HFFc6 (cell line): ENCODE results near the gene ZDHHC3. TPM values are rescaled to one million over a fixed set of nuclear protein-coding genes. Genes with fewer than 3 reads are reported as not detected.
A peak's percentile ranks its signal among the peaks of the same experiment; 100 is the strongest.

ENCODE experiments used
- DNase-seq: peaks from one replicate; pipeline ENCODE4 v3.0.0-alpha.2; 2018
- H3K27ac Mint-ChIP-seq: 2 replicates; pipeline ENCODE4 v1.8.0; 2020; ENCODE audit warnings: mild to moderate bottlenecking, mixed read lengths
- H3K27me3 Mint-ChIP-seq: 2 replicates; pipeline ENCODE4 v1.8.0; 2021; ENCODE audit warnings: mild to moderate bottlenecking, moderate library complexity, mixed read lengths; ENCODE audit not compliant: insufficient read depth
- H3K36me3 Mint-ChIP-seq: 2 replicates; pipeline ENCODE4 v1.8.0; 2021; ENCODE audit warnings: low read depth, mixed read lengths
- H3K4me1 Mint-ChIP-seq: 2 replicates; pipeline ENCODE4 v1.8.0; 2020; ENCODE audit warnings: low read depth, mixed read lengths
- H3K4me3 Mint-ChIP-seq: 2 replicates; pipeline ENCODE4 v1.8.0; 2020; ENCODE audit warnings: mild to moderate bottlenecking, moderate library complexity, mixed read lengths
- H3K9me3 Mint-ChIP-seq: 2 replicates; pipeline ENCODE4 v1.8.0; 2020; ENCODE audit warnings: mild to moderate bottlenecking, mixed read lengths
- CTCF ChIP-seq: fragments of 200-600 bp; sonication (generic); IDR thresholded peaks from 2 replicates; pipeline ENCODE4 v1.5.0; 2021; ENCODE audit warnings: antibody characterized with exemption, mild to moderate bottlenecking
- total RNA-seq, 6 experiments: library from RNA; stranded (reverse); fragmentation: NEBNext Ultra II Directional; extraction: Animal tissue kit (Norgen Biotek cat#: 25700); gene quantifications; 2 replicates in 1 of 6; 3 replicates in 5 of 6; pipeline ENCODE4 v1.2.3, GENCODE V29; 2021

The ZDHHC3 gene
- total RNA-seq, 6 experiments from 2014 or later: 55.5 to 74.7 (median 64.4) TPM

- Mint-ChIP-seq H3K4me1 (peaks cover 27% of the 10 kb centered on the region), H3K27me3 (peaks cover 5% of the 10 kb centered on the region; the same call in 1 of the 2 replicates), H3K4me3 (no peak overlapping the region), H3K36me3 (peaks cover 4% of the 10 kb centered on the region; the same call in 1 of the 2 replicates), H3K27ac (no peak overlapping the region), H3K9me3 (no peaks in the 10 kb centered on the region)
- DNase-seq: no peak
- no peak for TF ChIP-seq CTCF
Measured at GRCh38 chr3:44890852-44891251, 85.1 kb downstream of the ZDHHC3 start.

- Mint-ChIP-seq H3K9me3 (no peaks in the 10 kb centered on the region), H3K4me1 (peaks cover 33% of the 10 kb centered on the region), H3K36me3 (peaks cover 4% of the 10 kb centered on the region; the same call in 1 of the 2 replicates), H3K27me3 (peaks cover 5% of the 10 kb centered on the region; the same call in 1 of the 2 replicates), H3K4me3 (no peak overlapping the region), H3K27ac (no peak overlapping the region)
- DNase-seq: no peak
- no peak for TF ChIP-seq CTCF
Measured at GRCh38 chr3:44890258-44890657, 85.7 kb downstream of the ZDHHC3 start.

GRCh38 chr3:44887101-44887500 lies 88.9 kb downstream of the ZDHHC3 start:
- Mint-ChIP-seq H3K27ac (no peak overlapping the region), H3K9me3 (no peaks in the 10 kb centered on the region), H3K36me3 (peaks cover 4% of the 10 kb centered on the region; the same call in 1 of the 2 replicates), H3K4me1 (peaks cover 43% of the 10 kb centered on the region), H3K27me3 (peaks cover 7% of the 10 kb centered on the region; the same call in 1 of the 2 replicates), H3K4me3 (no peak overlapping the region)
- no peak for TF ChIP-seq CTCF
- DNase-seq: no peak

GRCh38 chr3:44886561-44886960 lies 89.4 kb downstream of the ZDHHC3 start:
- no peak for DNase-seq
- Mint-ChIP-seq H3K9me3 (no peaks in the 10 kb centered on the region), H3K27ac (no peak overlapping the region), H3K36me3 (peaks cover 4% of the 10 kb centered on the region; the same call in 1 of the 2 replicates), H3K27me3 (peaks cover 7% of the 10 kb centered on the region; the same call in 1 of the 2 replicates), H3K4me3 (no peak overlapping the region), H3K4me1 (peaks cover 43% of the 10 kb centered on the region)
- TF ChIP-seq CTCF: no peak

GRCh38 chr3:44885618-44886017 lies 90.4 kb downstream of the ZDHHC3 start:
- DNase-seq: peak; percentile 87
- Mint-ChIP-seq H3K36me3 (peaks cover 4% of the 10 kb centered on the region; the same call in 1 of the 2 replicates), H3K27ac (peak overlapping the region; percentile 30; the same call in 1 of the 2 replicates), H3K4me1 (peaks cover 43% of the 10 kb centered on the region), H3K4me3 (peak overlapping the region; percentile 52), H3K27me3 (peaks cover 4% of the 10 kb centered on the region; the same call in 1 of the 2 replicates), H3K9me3 (no peaks in the 10 kb centered on the region)
- TF ChIP-seq CTCF: no peak
